GM12878 (cell line): ENCODE results near the gene CDC42BPB. TPM values are rescaled to one million over a fixed set of nuclear protein-coding genes. Genes with fewer than 3 reads are reported as not detected.

Source experiments
- ATAC-seq: fragments of 200-7000 bp; cut with Tn5 transposase; 3 replicates; pipeline ENCODE4 v1.9.1; 2020; ENCODE audit warnings: mild to moderate bottlenecking, moderate library complexity
- BruUV-seq: library from RNA; stranded (reverse); fragments of 400-500 nt; replicated peaks from 2 replicates; lab custom pipeline; 2021; lab: Mats Ljungman, UMichigan
- CTCF ChIA-PET: fragments of 300-600 bp; sonication (Branson Sonifier 250); formaldehyde crosslinking; extraction: SDS; loops from one replicate; lab custom pipeline; 2021; ENCODE audit warnings: inconsistent platforms; lab: Yijun Ruan, JAX
- POLR2A ChIA-PET: fragments of 350-600 bp; formaldehyde crosslinking; extraction: SDS; loops from one replicate; lab custom pipeline; 2021; ENCODE audit warnings: inconsistent platforms; lab: Charles Lee
- RAD21 ChIA-PET: fragments of 300-600 bp; sonication (Branson Sonifier 250); formaldehyde crosslinking; loops from one replicate; lab custom pipeline; 2023; ENCODE audit warnings: antibody characterized with exemption; ENCODE audit not compliant: unreplicated experiment; lab: Charles Lee
- SMC1A ChIA-PET: fragments of 300-600 bp; sonication (Branson Sonifier 250); formaldehyde crosslinking; loops from one replicate; lab custom pipeline; 2023; ENCODE audit not compliant: unreplicated experiment, uncharacterized antibody; lab: Charles Lee
- DNase-seq: peaks from one replicate; pipeline ENCODE4 v3.0.0-alpha.2; 2011; ENCODE audit warnings: low read depth, low spot score
- FAIRE-seq: peaks from 3 replicates; lab custom pipeline; 2011; peaks lifted over from hg19 to GRCh38; lab: Jason Lieb, UNC
- H2AFZ ChIP-seq: 2 replicates; pipeline ENCODE4 v1.6.0; 2011; ENCODE audit warnings: low read depth, low read length, control low read depth; ENCODE audit not compliant: control insufficient read depth
- H3K27ac ChIP-seq: 2 replicates; pipeline ENCODE4 v1.5.1; 2011; ENCODE audit warnings: control low read depth; ENCODE audit not compliant: control insufficient read depth, insufficient read depth
- H3K27me3 ChIP-seq, 2 experiments: replicated peaks in 1 of 2; 2 replicates each; pipeline versions ENCODE4 v1.6.0 to v1.6.1; 2011; ENCODE audit warnings: low read length in 1 of 2; ENCODE audit not compliant: control insufficient read depth in 2 of 2, insufficient read depth in 2 of 2
- H3K36me3 ChIP-seq, 2 experiments: 2 replicates each; pipeline ENCODE4 v1.5.1; 2011; ENCODE audit warnings: low read length in 1 of 2; ENCODE audit not compliant: control insufficient read depth in 2 of 2, insufficient read depth in 2 of 2
- H3K4me1 ChIP-seq: 2 replicates; pipeline ENCODE4 v1.6.1; 2011; ENCODE audit warnings: mild to moderate bottlenecking, low read length, moderate library complexity, mixed read lengths; ENCODE audit not compliant: control insufficient read depth, insufficient read depth
- H3K4me2 ChIP-seq: 2 replicates; pipeline ENCODE4 v1.6.0; 2011; ENCODE audit warnings: control low read depth; ENCODE audit not compliant: control insufficient read depth, insufficient read depth
- H3K4me3 ChIP-seq: fragments of 200-600 bp; sonication (generic); 2 replicates; pipeline ENCODE4 v1.5.1; 2016
- H3K79me2 ChIP-seq: 2 replicates; pipeline ENCODE4 v1.6.0; 2011; ENCODE audit warnings: low read length; ENCODE audit not compliant: control insufficient read depth, insufficient read depth
- H3K9ac ChIP-seq: 2 replicates; pipeline ENCODE4 v1.8.0; 2011; ENCODE audit warnings: low read length, control low read depth, mixed read lengths; ENCODE audit not compliant: control insufficient read depth, insufficient read depth
- H3K9me3 ChIP-seq: replicated peaks from 3 replicates; pipeline ENCODE4 v1.5.1; 2011; ENCODE audit warnings: mild to moderate bottlenecking, low read length; ENCODE audit not compliant: control insufficient read depth, insufficient read depth
- H4K20me1 ChIP-seq: 2 replicates; pipeline ENCODE4 v1.6.0; 2011; ENCODE audit not compliant: control insufficient read depth, insufficient read depth
- HDAC2 ChIP-seq: fragments of 200-600 bp; sonication (generic); IDR thresholded peaks from 2 replicates; pipeline ENCODE4 v1.6.1; 2017
- MXI1 ChIP-seq: fragments of 150-350 bp; IDR thresholded peaks from 2 replicates; pipeline ENCODE4 v1.6.1; 2011; ENCODE audit warnings: low read depth, mild to moderate bottlenecking, inconsistent platforms, low read length, improper control_type of control experiment
- NBN ChIP-seq: fragments of 450-650 bp; IDR thresholded peaks from 2 replicates; pipeline ENCODE4 v1.6.1; 2016
- WGBS: methylation state at CpG from one replicate; pipeline ENCODE4 v1.1.6; 2016; ENCODE audit warnings: low lambda C conversion rate; ENCODE audit not compliant: insufficient replicate concordance, insufficient coverage; ENCODE audit errors: missing lambda C conversion rate; 5-methylcytosine and 5-hydroxymethylcytosine counted together
- in situ Hi-C: fragments of 300-500 bp; cut with MboI; formaldehyde crosslinking; loops from 9 replicates; pipeline ENCODE4 v1.14.3; 2018; ENCODE audit warnings: mixed read lengths
- intact Hi-C: fragments of 100-400 bp; cut with micrococcal nuclease; formaldehyde crosslinking; loops from one replicate; pipeline ENCODE4 v1.14.2; 2022; ENCODE audit not compliant: unreplicated experiment
- polyA plus RNA-seq, 11 experiments: library from polyadenylated mRNA; depleted of rRNA in 4 of 11; unstranded in 6 of 11; stranded (reverse) in 5 of 11; fragments of >200 nt; fragmentation: Nextera tagmentation in 4 of 11; fragmentation: Illumina TruSeq in 1 of 11; extraction: Ambion mirVana in 4 of 11; extraction: Trizol in 1 of 11; gene quantifications; 1 replicate in 1 of 11; 2 replicates in 10 of 11; pipeline versions ENCODE4 v1.2.1 to v1.2.3, GENCODE V29; 2011 to 2016; ENCODE audit warnings: inconsistent platforms in 2 of 11, missing spikeins in 2 of 11, low read depth in 1 of 11
- total RNA-seq, 4 experiments: library from RNA; depleted of rRNA in 3 of 4; stranded (reverse); fragments of >200 nt in 3 of 4; fragmentation: Illumina TruSeq in 1 of 4; extraction: Trizol in 1 of 4; gene quantifications; 2 replicates each; pipeline versions ENCODE4 v1.2.1 to v1.2.3, GENCODE V29; 2013 to 2021
- TF ChIP-seq, protein P1 (sequence below): IDR thresholded peaks from 2 replicates; pipeline ENCODE4 v1.6.1; 2012; ENCODE audit warnings: low read length, inconsistent platforms

CDC42BPB gene
- total and polyA plus RNA-seq, 10 of the 15 experiments (the other 5 are each of a cell fraction or from before 2014, with no cell fraction given): 0.42 to 22.1 (median 13.3) TPM

DNA sequence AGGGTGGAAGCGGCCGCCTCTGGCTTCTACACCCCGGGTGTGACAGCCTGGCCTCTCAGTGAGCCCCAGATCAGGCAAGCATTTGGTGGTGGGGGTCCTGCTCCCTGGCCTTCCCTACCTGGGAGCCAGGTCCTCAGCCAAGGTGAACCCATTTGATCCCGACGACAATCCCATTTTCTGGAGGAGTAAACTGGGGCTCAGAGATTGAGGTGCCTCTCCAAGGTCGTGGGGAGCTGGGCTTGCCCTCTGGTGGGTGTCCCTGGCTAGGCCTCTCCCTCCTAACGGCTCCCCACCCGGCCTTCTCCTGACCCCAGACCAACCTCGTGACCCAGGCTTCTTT, 34.5 kb upstream of the CDC42BPB start:
- Histone ChIP-seq H3K9ac (peak overlapping the region; percentile 19; the same call in 1 of the 2 replicates), H3K9me3 (no peaks in the 10 kb centered on the region), H3K36me3 (no peaks in the 10 kb centered on the region)
- TF ChIP-seq NBN: 0 out of 2 replicates have a peak, but pooled peaks have one; percentile 14
- no peak for TF ChIP-seq MXI1
- TF ChIP-seq, protein P1, sequence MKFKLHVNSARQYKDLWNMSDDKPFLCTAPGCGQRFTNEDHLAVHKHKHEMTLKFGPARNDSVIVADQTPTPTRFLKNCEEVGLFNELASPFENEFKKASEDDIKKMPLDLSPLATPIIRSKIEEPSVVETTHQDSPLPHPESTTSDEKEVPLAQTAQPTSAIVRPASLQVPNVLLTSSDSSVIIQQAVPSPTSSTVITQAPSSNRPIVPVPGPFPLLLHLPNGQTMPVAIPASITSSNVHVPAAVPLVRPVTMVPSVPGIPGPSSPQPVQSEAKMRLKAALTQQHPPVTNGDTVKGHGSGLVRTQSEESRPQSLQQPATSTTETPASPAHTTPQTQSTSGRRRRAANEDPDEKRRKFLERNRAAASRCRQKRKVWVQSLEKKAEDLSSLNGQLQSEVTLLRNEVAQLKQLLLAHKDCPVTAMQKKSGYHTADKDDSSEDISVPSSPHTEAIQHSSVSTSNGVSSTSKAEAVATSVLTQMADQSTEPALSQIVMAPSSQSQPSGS: no peak
- no peak for TF ChIP-seq HDAC2
- TF ChIP-seq, all 136 proteins: peak for 1
- ChIA-PET POLR2A (interaction anchor here (0.6 kb wide), 1 partner anchor 19 kb away, joined by 3 read pairs; no protein-coding TSS in a partner anchor), SMC1A (no interaction called here), CTCF (interaction anchor here (0.7 to 2.0 kb wide), 4 partner anchors 13 to 199 kb away, joined by 3 to 9 read pairs (median 4); no protein-coding TSS in a partner anchor), RAD21 (interaction anchor here (0.9 to 1.1 kb wide), 2 partner anchors 13 to 397 kb away, joined by 3 to 4 read pairs; no protein-coding TSS in a partner anchor)
- H3K27me3 ChIP-seq: no peaks in the 10 kb centered on the region
- H3K79me2 ChIP-seq: no peaks in the 10 kb centered on the region
- H3K4me2 ChIP-seq: peak overlapping the region; percentile 98
- FAIRE-seq (no peak), ATAC-seq (peak; percentile 3; the same call in 2 of the 3 replicates), DNase-seq (no peak)
- BruUV-seq: no TSS peak
- H2AFZ ChIP-seq: peak overlapping the region; percentile 87
- intact Hi-C loops (no loop called here), in situ Hi-C loops (no loop called here)
- peak overlapping the region; percentile 45; the same call in 1 of the 2 replicates for H3K4me3 ChIP-seq
- H3K27ac ChIP-seq: no peak overlapping the region
- 23% methylated on average over 9 of the region's 9 CpGs for WGBS
- no peaks in the 10 kb centered on the region for H4K20me1 ChIP-seq
- H3K4me1 ChIP-seq: peaks cover 13% of the 10 kb centered on the region
